SK-N-SH (cell line): ENCODE measurements around the gene SYNJ2. TPM values are rescaled to one million over a fixed set of nuclear protein-coding genes. Genes with fewer than 3 reads are reported as not detected.

Experiments
- CTCF ChIA-PET: fragments of 300-600, 350-600 bp; formaldehyde crosslinking; extraction: SDS; loops from one replicate; lab custom pipeline; 2021; lab: Yijun Ruan, JAX
- POLR2A ChIA-PET: fragments of 350-600 bp; sonication (Branson Sonifier 250); formaldehyde crosslinking; extraction: SDS; loops from one replicate; lab custom pipeline; 2020; ENCODE audit warnings: antibody characterized with exemption, inconsistent platforms; lab: Yijun Ruan, JAX
- DNase-seq: peaks from one replicate; pipeline ENCODE4 v3.0.0; 2012
- H2AFZ ChIP-seq: fragments of 200-600 bp; sonication (generic); 2 replicates; pipeline ENCODE4 v1.8.1; 2016; ENCODE audit warnings: antibody characterized with exemption, mild to moderate bottlenecking, low read depth
- H3F3A ChIP-seq: fragments of 200-600 bp; sonication (generic); replicated peaks from 2 replicates; pipeline ENCODE3; 2016; ENCODE audit warnings: antibody characterized with exemption, mild to moderate bottlenecking; ENCODE audit not compliant: insufficient read depth
- H3K27ac ChIP-seq, 2 experiments: fragments of 200-500 bp in 1 of 2; fragments of 200-600 bp in 1 of 2; sonication (Bioruptor generic) in 1 of 2; sonication (generic), shearing (Covaris generic) in 1 of 2; 2 replicates each; pipeline versions ENCODE4 v1.5.1 to v1.6.1; 2014 to 2016; ENCODE audit warnings: low read depth in 2 of 2, inconsistent platforms in 1 of 2, low read length in 1 of 2, mild to moderate bottlenecking in 1 of 2, mixed read lengths in 1 of 2
- H3K27me3 ChIP-seq: fragments of 200-600 bp; sonication (generic), shearing (Covaris generic); 2 replicates; pipeline ENCODE4 v1.6.1; 2016; ENCODE audit warnings: mixed run types; ENCODE audit not compliant: insufficient read depth
- H3K36me3 ChIP-seq, 2 experiments: fragments of 200-500 bp in 1 of 2; fragments of 200-600 bp in 1 of 2; sonication (Bioruptor generic) in 1 of 2; sonication (generic) in 1 of 2; replicated peaks in 1 of 2; 2 replicates each; pipeline versions ENCODE3 to v1.5.1; 2014 to 2016; ENCODE audit warnings: low read length in 1 of 2, mild to moderate bottlenecking in 1 of 2; ENCODE audit not compliant: insufficient read depth in 2 of 2, control insufficient read depth in 1 of 2
- H3K4me1 ChIP-seq, 2 experiments: fragments of 200-500 bp in 1 of 2; fragments of 200-600 bp in 1 of 2; sonication (Bioruptor generic) in 1 of 2; sonication (generic), shearing (Covaris generic) in 1 of 2; 2 replicates each; pipeline versions ENCODE4 v1.5.1 to v1.6.1; 2014 to 2016; ENCODE audit warnings: low read depth in 1 of 2, low read length in 1 of 2, mixed run types in 1 of 2; ENCODE audit not compliant: insufficient read depth in 2 of 2, control insufficient read depth in 1 of 2
- H3K4me2 ChIP-seq: fragments of 200-600 bp; sonication (generic), shearing (Covaris generic); 2 replicates; pipeline ENCODE4 v1.6.1; 2017; ENCODE audit warnings: mixed run types
- H3K4me3 ChIP-seq, 2 experiments: fragments of 200-500 bp in 1 of 2; fragments of 200-600 bp in 1 of 2; sonication (Bioruptor generic) in 1 of 2; sonication (generic), shearing (Covaris generic) in 1 of 2; 2 replicates each; pipeline versions ENCODE4 v1.5.1 to v1.8.1; 2014 to 2016; ENCODE audit warnings: low read depth in 2 of 2, inconsistent platforms in 1 of 2, low read length in 1 of 2, mild to moderate bottlenecking in 1 of 2, mixed read lengths in 1 of 2, moderate library complexity in 1 of 2
- H3K79me2 ChIP-seq: fragments of 200-600 bp; sonication (generic); 2 replicates; pipeline ENCODE4 v1.8.1; 2017; ENCODE audit warnings: mild to moderate bottlenecking; ENCODE audit not compliant: insufficient read depth
- H3K9ac ChIP-seq: fragments of 200-600 bp; sonication (generic); 2 replicates; pipeline ENCODE4 v1.6.1; 2017; ENCODE audit warnings: mixed run types
- H3K9me2 ChIP-seq: fragments of 200-600 bp; sonication (generic); 2 replicates; pipeline ENCODE4 v1.6.1; 2017; ENCODE audit warnings: mixed run types
- H3K9me3 ChIP-seq: fragments of 200-600 bp; sonication (generic); 2 replicates; pipeline ENCODE4 v1.6.1; 2017; ENCODE audit warnings: mixed run types, mild to moderate bottlenecking, moderate library complexity
- H4K20me1 ChIP-seq: fragments of 200-600 bp; sonication (generic); 2 replicates; pipeline ENCODE4 v1.6.1; 2017; ENCODE audit warnings: mild to moderate bottlenecking, mixed run types; ENCODE audit not compliant: insufficient read depth
- EZH2phosphoT487 ChIP-seq: fragments of 200-600 bp; sonication (generic); IDR thresholded peaks from 2 replicates; pipeline ENCODE4 v1.6.1; 2017; ENCODE audit warnings: low read depth, mixed run types, mild to moderate bottlenecking, antibody characterized with exemption, moderate library complexity, borderline replicate concordance
- FOSL2 ChIP-seq: IDR thresholded peaks from 2 replicates; pipeline ENCODE4 v1.4.0; 2012; ENCODE audit warnings: low read depth, mild to moderate bottlenecking, moderate library complexity, borderline replicate concordance
- FOXJ3 ChIP-seq: sonication (generic); formaldehyde crosslinking; IDR thresholded peaks from 2 replicates; pipeline ENCODE4 v1.5.1; 2020; ENCODE audit warnings: mild to moderate bottlenecking, missing genetic modification reagents
- GABPA ChIP-seq: IDR thresholded peaks from 2 replicates; pipeline ENCODE4 v1.4.0; 2012; ENCODE audit warnings: low read depth, mild to moderate bottlenecking
- GATA2 ChIP-seq: sonication (generic); formaldehyde crosslinking; IDR thresholded peaks from 2 replicates; pipeline ENCODE4 v1.5.0; 2020; ENCODE audit warnings: mild to moderate bottlenecking, missing genetic modification reagents
- JUND ChIP-seq: IDR thresholded peaks from 2 replicates; pipeline ENCODE4 v1.4.0; 2012
- MEF2A ChIP-seq: IDR thresholded peaks from 2 replicates; pipeline ENCODE4 v1.4.0; 2012; ENCODE audit warnings: low read depth, borderline replicate concordance
- NFIC ChIP-seq: IDR thresholded peaks from 2 replicates; pipeline ENCODE4 v1.4.0; 2012; ENCODE audit warnings: borderline replicate concordance
- RAD21 ChIP-seq: IDR thresholded peaks from 2 replicates; pipeline ENCODE4 v1.6.1; 2012; ENCODE audit warnings: mild to moderate bottlenecking, low read length
- RCOR1 ChIP-seq: fragments of 150-350 bp; IDR thresholded peaks from 2 replicates; pipeline ENCODE4 v1.6.1; 2017; ENCODE audit warnings: antibody characterized with exemption, low read length
- RFX5 ChIP-seq: IDR thresholded peaks from 2 replicates; pipeline ENCODE4 v1.6.1; 2012; ENCODE audit warnings: mild to moderate bottlenecking, improper control_type of control experiment, low read length
- SIN3A ChIP-seq: IDR thresholded peaks from 2 replicates; pipeline ENCODE4 v1.6.1; 2012; ENCODE audit warnings: low read depth, mild to moderate bottlenecking, low read length, moderate library complexity, borderline replicate concordance
- TCF12 ChIP-seq: IDR thresholded peaks from 2 replicates; pipeline ENCODE4 v1.4.0; 2012
- WGBS: methylation state at CpG from one replicate; pipeline ENCODE4 v1.1.6; 2017; ENCODE audit warnings: low lambda C conversion rate; 5-methylcytosine and 5-hydroxymethylcytosine counted together
- polyA plus RNA-seq, 3 experiments: library from polyadenylated mRNA; depleted of rRNA; stranded (reverse); fragments of >200 nt; gene quantifications; 2 replicates each; pipeline ENCODE4 v1.2.3, GENCODE V29; 2012
- TF ChIP-seq, protein P1 (sequence below): IDR thresholded peaks from 2 replicates; pipeline ENCODE4 v1.4.0; 2012; ENCODE audit warnings: low read depth, borderline replicate concordance
- TF ChIP-seq, protein P2 (sequence below): fragments of 200-600 bp; sonication (generic); IDR thresholded peaks from 2 replicates; pipeline ENCODE4 v1.6.1; 2017; ENCODE audit warnings: antibody characterized with exemption, mild to moderate bottlenecking, moderate library complexity
- TF ChIP-seq, protein P3 (sequence below): fragments of 150-350 bp; IDR thresholded peaks from 2 replicates; pipeline ENCODE4 v1.6.1; 2017; ENCODE audit warnings: antibody characterized with exemption, low read length, low read depth, borderline replicate concordance
- TF ChIP-seq, protein P4 (sequence below): IDR thresholded peaks from 2 replicates; pipeline ENCODE4 v1.4.0; 2012; ENCODE audit warnings: low read depth, borderline replicate concordance
- TF ChIP-seq, protein P5 (sequence below): IDR thresholded peaks from 2 replicates; pipeline ENCODE4; 2012
- TF ChIP-seq, protein P6 (sequence below): IDR thresholded peaks from 2 replicates; pipeline ENCODE4 v1.6.1; 2012; ENCODE audit warnings: mild to moderate bottlenecking, low read depth, low read length, moderate library complexity

SYNJ2 gene
- polyA plus RNA-seq, 1 of the 3 experiments (the other 2 are of a cell fraction) = 40.0 TPM

DNA sequence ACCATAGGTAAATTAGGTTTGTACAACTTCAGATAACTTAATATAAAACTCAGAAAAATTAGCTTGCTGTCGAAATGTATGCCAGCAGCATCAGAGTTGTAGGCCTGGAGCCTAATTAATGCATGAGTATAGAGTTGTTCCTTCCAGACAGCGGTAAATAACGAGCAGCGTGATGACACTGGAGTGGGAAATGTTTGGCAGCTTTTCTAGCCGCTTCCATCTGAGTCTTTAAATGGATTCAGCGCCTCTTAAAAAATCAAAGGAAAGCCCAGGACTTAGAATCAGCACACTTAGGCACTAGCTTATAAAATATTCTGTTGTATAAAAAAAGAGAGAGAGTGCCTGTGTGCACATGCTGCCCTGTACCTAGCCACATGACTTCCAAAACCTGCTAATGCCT lies 43.7 kb upstream of the SYNJ2 start:
- peaks cover 72 to 89% of the 10 kb centered on the region in 2 experiments for H3K36me3 ChIP-seq
- WGBS = 97% methylated on average over 6 of the region's 6 CpGs
- no peaks in the 10 kb centered on the region for H3K9me3 ChIP-seq
- TF ChIP-seq FOSL2 (no peak), FOXJ3 (CRISPR knock-in tag) (no peak), RAD21 (no peak), NFIC (no peak), SIN3A (no peak), EZH2phosphoT487 (no peak), RFX5 (no peak), RCOR1 (no peak), JUND (no peak), GATA2 (no peak), MEF2A (no peak), TCF12 (no peak), GABPA (no peak)
- TF ChIP-seq, protein P1, sequence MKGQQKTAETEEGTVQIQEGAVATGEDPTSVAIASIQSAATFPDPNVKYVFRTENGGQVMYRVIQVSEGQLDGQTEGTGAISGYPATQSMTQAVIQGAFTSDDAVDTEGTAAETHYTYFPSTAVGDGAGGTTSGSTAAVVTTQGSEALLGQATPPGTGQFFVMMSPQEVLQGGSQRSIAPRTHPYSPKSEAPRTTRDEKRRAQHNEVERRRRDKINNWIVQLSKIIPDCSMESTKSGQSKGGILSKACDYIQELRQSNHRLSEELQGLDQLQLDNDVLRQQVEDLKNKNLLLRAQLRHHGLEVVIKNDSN = no peak
- TF ChIP-seq, protein P2, sequence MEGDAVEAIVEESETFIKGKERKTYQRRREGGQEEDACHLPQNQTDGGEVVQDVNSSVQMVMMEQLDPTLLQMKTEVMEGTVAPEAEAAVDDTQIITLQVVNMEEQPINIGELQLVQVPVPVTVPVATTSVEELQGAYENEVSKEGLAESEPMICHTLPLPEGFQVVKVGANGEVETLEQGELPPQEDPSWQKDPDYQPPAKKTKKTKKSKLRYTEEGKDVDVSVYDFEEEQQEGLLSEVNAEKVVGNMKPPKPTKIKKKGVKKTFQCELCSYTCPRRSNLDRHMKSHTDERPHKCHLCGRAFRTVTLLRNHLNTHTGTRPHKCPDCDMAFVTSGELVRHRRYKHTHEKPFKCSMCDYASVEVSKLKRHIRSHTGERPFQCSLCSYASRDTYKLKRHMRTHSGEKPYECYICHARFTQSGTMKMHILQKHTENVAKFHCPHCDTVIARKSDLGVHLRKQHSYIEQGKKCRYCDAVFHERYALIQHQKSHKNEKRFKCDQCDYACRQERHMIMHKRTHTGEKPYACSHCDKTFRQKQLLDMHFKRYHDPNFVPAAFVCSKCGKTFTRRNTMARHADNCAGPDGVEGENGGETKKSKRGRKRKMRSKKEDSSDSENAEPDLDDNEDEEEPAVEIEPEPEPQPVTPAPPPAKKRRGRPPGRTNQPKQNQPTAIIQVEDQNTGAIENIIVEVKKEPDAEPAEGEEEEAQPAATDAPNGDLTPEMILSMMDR = no peak
- TF ChIP-seq, protein P3, sequence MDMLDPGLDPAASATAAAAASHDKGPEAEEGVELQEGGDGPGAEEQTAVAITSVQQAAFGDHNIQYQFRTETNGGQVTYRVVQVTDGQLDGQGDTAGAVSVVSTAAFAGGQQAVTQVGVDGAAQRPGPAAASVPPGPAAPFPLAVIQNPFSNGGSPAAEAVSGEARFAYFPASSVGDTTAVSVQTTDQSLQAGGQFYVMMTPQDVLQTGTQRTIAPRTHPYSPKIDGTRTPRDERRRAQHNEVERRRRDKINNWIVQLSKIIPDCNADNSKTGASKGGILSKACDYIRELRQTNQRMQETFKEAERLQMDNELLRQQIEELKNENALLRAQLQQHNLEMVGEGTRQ = no peak
- TF ChIP-seq, protein P4, sequence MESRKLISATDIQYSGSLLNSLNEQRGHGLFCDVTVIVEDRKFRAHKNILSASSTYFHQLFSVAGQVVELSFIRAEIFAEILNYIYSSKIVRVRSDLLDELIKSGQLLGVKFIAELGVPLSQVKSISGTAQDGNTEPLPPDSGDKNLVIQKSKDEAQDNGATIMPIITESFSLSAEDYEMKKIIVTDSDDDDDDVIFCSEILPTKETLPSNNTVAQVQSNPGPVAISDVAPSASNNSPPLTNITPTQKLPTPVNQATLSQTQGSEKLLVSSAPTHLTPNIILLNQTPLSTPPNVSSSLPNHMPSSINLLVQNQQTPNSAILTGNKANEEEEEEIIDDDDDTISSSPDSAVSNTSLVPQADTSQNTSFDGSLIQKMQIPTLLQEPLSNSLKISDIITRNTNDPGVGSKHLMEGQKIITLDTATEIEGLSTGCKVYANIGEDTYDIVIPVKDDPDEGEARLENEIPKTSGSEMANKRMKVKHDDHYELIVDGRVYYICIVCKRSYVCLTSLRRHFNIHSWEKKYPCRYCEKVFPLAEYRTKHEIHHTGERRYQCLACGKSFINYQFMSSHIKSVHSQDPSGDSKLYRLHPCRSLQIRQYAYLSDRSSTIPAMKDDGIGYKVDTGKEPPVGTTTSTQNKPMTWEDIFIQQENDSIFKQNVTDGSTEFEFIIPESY = no peak
- TF ChIP-seq, protein P5, sequence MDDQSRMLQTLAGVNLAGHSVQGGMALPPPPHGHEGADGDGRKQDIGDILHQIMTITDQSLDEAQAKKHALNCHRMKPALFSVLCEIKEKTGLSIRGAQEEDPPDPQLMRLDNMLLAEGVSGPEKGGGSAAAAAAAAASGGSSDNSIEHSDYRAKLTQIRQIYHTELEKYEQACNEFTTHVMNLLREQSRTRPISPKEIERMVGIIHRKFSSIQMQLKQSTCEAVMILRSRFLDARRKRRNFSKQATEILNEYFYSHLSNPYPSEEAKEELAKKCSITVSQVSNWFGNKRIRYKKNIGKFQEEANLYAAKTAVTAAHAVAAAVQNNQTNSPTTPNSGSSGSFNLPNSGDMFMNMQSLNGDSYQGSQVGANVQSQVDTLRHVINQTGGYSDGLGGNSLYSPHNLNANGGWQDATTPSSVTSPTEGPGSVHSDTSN = no peak
- TF ChIP-seq, protein P6, sequence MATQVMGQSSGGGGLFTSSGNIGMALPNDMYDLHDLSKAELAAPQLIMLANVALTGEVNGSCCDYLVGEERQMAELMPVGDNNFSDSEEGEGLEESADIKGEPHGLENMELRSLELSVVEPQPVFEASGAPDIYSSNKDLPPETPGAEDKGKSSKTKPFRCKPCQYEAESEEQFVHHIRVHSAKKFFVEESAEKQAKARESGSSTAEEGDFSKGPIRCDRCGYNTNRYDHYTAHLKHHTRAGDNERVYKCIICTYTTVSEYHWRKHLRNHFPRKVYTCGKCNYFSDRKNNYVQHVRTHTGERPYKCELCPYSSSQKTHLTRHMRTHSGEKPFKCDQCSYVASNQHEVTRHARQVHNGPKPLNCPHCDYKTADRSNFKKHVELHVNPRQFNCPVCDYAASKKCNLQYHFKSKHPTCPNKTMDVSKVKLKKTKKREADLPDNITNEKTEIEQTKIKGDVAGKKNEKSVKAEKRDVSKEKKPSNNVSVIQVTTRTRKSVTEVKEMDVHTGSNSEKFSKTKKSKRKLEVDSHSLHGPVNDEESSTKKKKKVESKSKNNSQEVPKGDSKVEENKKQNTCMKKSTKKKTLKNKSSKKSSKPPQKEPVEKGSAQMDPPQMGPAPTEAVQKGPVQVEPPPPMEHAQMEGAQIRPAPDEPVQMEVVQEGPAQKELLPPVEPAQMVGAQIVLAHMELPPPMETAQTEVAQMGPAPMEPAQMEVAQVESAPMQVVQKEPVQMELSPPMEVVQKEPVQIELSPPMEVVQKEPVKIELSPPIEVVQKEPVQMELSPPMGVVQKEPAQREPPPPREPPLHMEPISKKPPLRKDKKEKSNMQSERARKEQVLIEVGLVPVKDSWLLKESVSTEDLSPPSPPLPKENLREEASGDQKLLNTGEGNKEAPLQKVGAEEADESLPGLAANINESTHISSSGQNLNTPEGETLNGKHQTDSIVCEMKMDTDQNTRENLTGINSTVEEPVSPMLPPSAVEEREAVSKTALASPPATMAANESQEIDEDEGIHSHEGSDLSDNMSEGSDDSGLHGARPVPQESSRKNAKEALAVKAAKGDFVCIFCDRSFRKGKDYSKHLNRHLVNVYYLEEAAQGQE = no peak
- ChIA-PET POLR2A (no interaction called here), CTCF (interaction anchor here (1.2 to 1.4 kb wide), 2 partner anchors 9 to 15 kb away, joined by 3 to 6 read pairs; no protein-coding TSS in a partner anchor)
- H3K4me3 ChIP-seq = no peak overlapping the region
- no peak overlapping the region for H3K9ac ChIP-seq
- no peaks in the 10 kb centered on the region for H3F3A ChIP-seq
- H3K27ac ChIP-seq = no peak overlapping the region
- H3K27me3 ChIP-seq = no peaks in the 10 kb centered on the region
- DNase-seq = no peak
- H3K79me2 ChIP-seq = no peaks in the 10 kb centered on the region
- H3K4me1 ChIP-seq = no peaks in the 10 kb centered on the region
- no peak overlapping the region for H2AFZ ChIP-seq
- H3K9me2 ChIP-seq = no peaks in the 10 kb centered on the region
- no peaks in the 10 kb centered on the region for H4K20me1 ChIP-seq
- no peak overlapping the region for H3K4me2 ChIP-seq
